Esophagus muscularis mucosa (tissue), 4 donors: ENCODE measurements around the gene ZNF485. TPM values are rescaled to one million over a fixed set of nuclear protein-coding genes. Genes with fewer than 3 reads are reported as not detected.
"Not testable (repeated sequence)": the region's sequence is repeated elsewhere in the genome, so short reads cannot be mapped to it uniquely, and the experiment has no call there.

Experiments
- DNase-seq: peaks from one replicate; pipeline ENCODE4 v3.0.0-alpha.2; 2017; ENCODE audit errors: extremely low spot score
- H3K27ac ChIP-seq, 4 donors: fragments of 200-600 bp; sonication (generic); replicated peaks in 1 of 4; 1 replicate in 3 of 4; 2 replicates in 1 of 4; pipeline ENCODE4 v1.5.1; 2016 to 2019; ENCODE audit warnings: mild to moderate bottlenecking in 1 of 4
- H3K27me3 ChIP-seq, 4 donors: fragments of 200-600 bp; sonication (generic); one replicate each; pipeline versions ENCODE4 v1.5.1 to v1.6.0; 2016 to 2019
- H3K36me3 ChIP-seq, 4 donors: fragments of 200-600 bp; sonication (generic); one replicate each; pipeline ENCODE4 v1.5.1; 2016 to 2019
- H3K4me1 ChIP-seq, 4 donors: fragments of 200-600 bp; sonication (generic); one replicate each; pipeline ENCODE4 v1.5.1; 2016 to 2019
- H3K4me3 ChIP-seq, 4 donors: fragments of 200-600 bp; sonication (generic); 1 replicate in 2 of 4; 2 replicates in 2 of 4; pipeline ENCODE4 v1.5.1; 2016 to 2019; ENCODE audit warnings: mild to moderate bottlenecking in 4 of 4, moderate library complexity in 1 of 4
- H3K9me3 ChIP-seq, 4 donors: fragments of 200-600 bp; sonication (generic); 1 replicate in 3 of 4; 2 replicates in 1 of 4; pipeline ENCODE4 v1.5.1; 2016 to 2019
- CTCF ChIP-seq, 3 experiments: fragments of 200-600 bp in 2 of 3; fragments of 450-650 bp in 1 of 3; sonication (generic) in 2 of 3; IDR thresholded peaks; one replicate each; pipeline ENCODE4 v1.5.1; 2017 to 2019; ENCODE audit warnings: antibody characterized with exemption in 3 of 3, mild to moderate bottlenecking in 2 of 3, moderate library complexity in 1 of 3
- EP300 ChIP-seq: sonication (generic); formaldehyde crosslinking; IDR thresholded peaks from one replicate; pipeline ENCODE4 v1.6.1; 2017; ENCODE audit warnings: antibody characterized with exemption
- POLR2A ChIP-seq: fragments of 450-650 bp; IDR thresholded peaks from one replicate; pipeline ENCODE4 v1.6.1; 2017; ENCODE audit warnings: antibody characterized with exemption, moderate library complexity, mild to moderate bottlenecking, low read depth
- POLR2AphosphoS5 ChIP-seq, 2 donors: sonication (generic); formaldehyde crosslinking; IDR thresholded peaks; one replicate each; pipeline ENCODE4 v1.6.1; 2017; ENCODE audit warnings: antibody characterized with exemption in 2 of 2
- WGBS: methylation state at CpG from one replicate; pipeline ENCODE4 v1.1.5; 2018; 5-methylcytosine and 5-hydroxymethylcytosine counted together
- intact Hi-C: fragments of 100-400 bp; cut with DNase I; formaldehyde crosslinking; loops from one replicate; pipeline ENCODE4 v1.15.1; 2023
- total RNA-seq, 4 donors: library from RNA; depleted of rRNA; stranded (reverse); fragments of >200 nt; gene quantifications; one replicate each; pipeline versions ENCODE4 v1.1.0 to v1.2.1, GENCODE V29; 2016

The ZNF485 gene
- total RNA-seq, 4 donors from 2014 or later: 1.9 to 2.8 (median 2.2) TPM

GRCh38 chr10:43598446-43598845, 7.8 kb upstream of the ZNF485 start:
- no peak overlapping the region for H3K27ac ChIP-seq
- intact Hi-C loops: no loop called here
- no peaks in the 10 kb centered on the region for H3K27me3 ChIP-seq
- no peaks in the 10 kb centered on the region for H3K36me3 ChIP-seq
- H3K9me3 ChIP-seq: no peaks in the 10 kb centered on the region
- peak; percentile 90 for DNase-seq
- peaks cover 0 to 10% (median 9%) of the 10 kb centered on the region in 4 donors for H3K4me1 ChIP-seq
- 37% methylated on average over 2 of the region's 2 CpGs for WGBS
- TF ChIP-seq POLR2AphosphoS5 (IDR thresholded peaks at IDR 0.05) (no peak), CTCF (IDR thresholded peaks at IDR 0.05) (no peak), EP300 (no peak), POLR2A (no peak)
- H3K4me3 ChIP-seq: no peak overlapping the region

GRCh38 chr10:43599333-43599732, 6.9 kb upstream of the ZNF485 start:
- WGBS: 79% methylated on average over 2 of the region's 2 CpGs
- intact Hi-C loops: no loop called here
- H3K9me3 ChIP-seq: no peaks in the 10 kb centered on the region
- DNase-seq: peak; percentile 60
- no peak overlapping the region for H3K27ac ChIP-seq
- H3K4me3 ChIP-seq: no peak overlapping the region
- no peak for TF ChIP-seq CTCF (IDR thresholded peaks at IDR 0.05)
- peaks cover 0 to 10% (median 9%) of the 10 kb centered on the region in 4 donors for H3K4me1 ChIP-seq
- H3K36me3 ChIP-seq: no peaks in the 10 kb centered on the region
- no peaks in the 10 kb centered on the region for H3K27me3 ChIP-seq

DNA sequence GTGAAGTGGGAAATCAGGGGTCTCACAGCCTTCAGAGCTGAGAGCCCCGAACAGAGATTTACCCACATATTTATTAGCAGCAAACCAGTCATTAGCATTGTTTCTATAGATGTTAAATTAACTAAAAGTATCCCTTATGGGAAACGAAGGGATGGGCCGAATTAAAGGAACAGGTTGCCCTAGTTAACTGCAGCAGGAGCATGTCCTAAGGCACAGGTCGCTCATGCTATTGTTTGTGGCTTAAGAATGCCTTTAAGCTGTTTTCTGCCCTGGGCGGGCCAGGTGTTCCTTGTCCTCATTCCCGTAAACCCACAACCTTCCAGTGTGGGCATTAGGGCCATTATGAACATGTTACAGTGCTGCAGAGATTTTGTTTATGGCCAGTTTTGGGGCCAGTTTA, 4.7 kb upstream of the ZNF485 start:
- H3K27ac ChIP-seq, H3K9me3 ChIP-seq, H3K4me1 ChIP-seq, DNase-seq, H3K4me3 ChIP-seq, H3K27me3 ChIP-seq, intact Hi-C loops, H3K36me3 ChIP-seq: not testable (repeated sequence)
- WGBS: 92% methylated on average over 6 of the region's 6 CpGs

DNA sequence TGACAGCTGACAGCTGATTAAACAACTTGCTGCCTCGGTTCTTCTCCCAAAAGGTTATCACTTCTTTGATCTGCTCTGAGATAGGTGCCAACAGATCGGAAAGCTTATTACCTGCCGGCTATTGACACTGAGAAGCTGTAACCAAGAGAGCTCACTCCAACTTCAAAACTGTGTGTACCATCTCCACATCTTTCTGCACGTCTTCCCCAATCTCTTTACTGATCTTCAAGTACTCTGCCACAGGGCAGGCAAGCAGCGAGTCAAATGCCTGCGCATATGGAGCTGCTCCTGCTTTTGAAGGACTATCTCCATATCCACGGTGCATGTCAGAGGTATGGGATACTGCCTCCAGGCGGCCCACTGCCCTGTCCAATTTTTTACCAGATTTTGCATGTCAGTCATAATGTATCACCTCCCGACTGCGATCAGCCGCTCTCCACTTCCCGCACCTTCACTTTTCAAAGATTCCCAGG, 352 bp upstream of the ZNF485 start:
- H3K9me3 ChIP-seq: no peaks in the 10 kb centered on the region
- intact Hi-C loops: no loop called here
- no peak for TF ChIP-seq EP300
- TF ChIP-seq POLR2AphosphoS5 (IDR thresholded peaks at IDR 0.05): no peak
- no peak for TF ChIP-seq POLR2A
- no peak for TF ChIP-seq CTCF (IDR thresholded peaks at IDR 0.05)
- peaks cover 3 to 13% (median 12%) of the 10 kb centered on the region in 4 donors for H3K4me1 ChIP-seq
- peaks cover 6 to 27% (median 10%) of the 10 kb centered on the region in 4 donors for H3K36me3 ChIP-seq
- 50% methylated on average over 12 of the region's 12 CpGs for WGBS
- H3K27me3 ChIP-seq: no peaks in the 10 kb centered on the region
- peak overlapping the region; percentile 64 to 82 (median 70) for H3K27ac ChIP-seq
- H3K4me3 ChIP-seq: peak overlapping the region; percentile 81 to 91 (median 90)
- DNase-seq: peak; percentile 14

- no peaks in the 10 kb centered on the region for H3K9me3 ChIP-seq
- peak overlapping the region in 1 of 4 donors; percentile 82 for H3K27ac ChIP-seq
- no peak for TF ChIP-seq POLR2AphosphoS5 (IDR thresholded peaks at IDR 0.05)
- no peak for TF ChIP-seq CTCF (IDR thresholded peaks at IDR 0.05)
- no peak for TF ChIP-seq POLR2A
- no peak for TF ChIP-seq EP300
- peak; percentile 64 for DNase-seq
- H3K4me1 ChIP-seq: peaks cover 3 to 13% (median 12%) of the 10 kb centered on the region in 4 donors
- peaks cover 10 to 34% (median 12%) of the 10 kb centered on the region in 4 donors for H3K36me3 ChIP-seq
- intact Hi-C loops: no loop called here
- no peaks in the 10 kb centered on the region for H3K27me3 ChIP-seq
- 95% methylated on average over 7 of the region's 10 CpGs for WGBS
- H3K4me3 ChIP-seq: peak overlapping the region; percentile 81 to 91 (median 90)
Observed at GRCh38 chr10:43607199-43607573, 948 bp downstream of the ZNF485 start.
